SW480 (cell line): ENCODE results near the gene MTHFD1L.

ENCODE experiments used
- DNase-seq: peaks from one replicate; pipeline ENCODE4 v3.0.0-alpha.2; 2016; ENCODE audit warnings: low spot score

Gene MTHFD1L

DNA sequence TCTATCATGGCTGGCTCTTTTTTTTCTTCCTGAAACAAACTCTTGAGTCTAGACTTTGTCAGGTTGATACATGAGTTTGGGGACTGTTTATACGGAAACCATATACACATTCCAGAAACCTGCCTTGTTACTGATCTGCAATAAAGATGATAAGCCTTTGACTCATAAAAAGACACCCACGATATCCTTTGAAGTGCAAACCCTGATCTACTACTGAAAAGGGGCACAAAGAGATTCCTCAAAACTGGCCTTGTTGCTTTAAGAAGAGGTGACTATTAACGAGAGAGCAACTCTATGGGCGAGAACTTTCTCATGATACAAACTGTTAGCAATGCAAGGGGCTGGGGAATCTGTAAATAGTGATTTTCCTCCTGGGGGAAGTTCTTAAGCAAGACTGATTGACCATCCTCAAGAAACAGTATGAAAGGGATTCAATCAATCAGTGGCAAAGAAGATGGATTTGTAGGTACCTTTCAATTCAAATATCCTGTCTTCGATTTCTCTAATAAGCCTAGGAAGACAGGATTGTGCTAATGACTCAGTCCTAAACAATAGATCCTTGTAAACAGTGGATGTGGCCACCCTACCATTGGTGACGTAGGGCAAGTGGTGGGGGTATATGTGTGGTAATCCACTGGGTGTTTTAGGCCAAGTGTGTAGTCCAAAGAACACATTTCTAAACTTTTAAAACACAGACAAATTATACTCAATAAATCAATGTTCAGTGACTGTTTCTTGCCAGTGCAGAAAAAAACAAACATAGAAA, 260.3 kb downstream of the MTHFD1L start:
- peak; percentile 81 for DNase-seq

DNA sequence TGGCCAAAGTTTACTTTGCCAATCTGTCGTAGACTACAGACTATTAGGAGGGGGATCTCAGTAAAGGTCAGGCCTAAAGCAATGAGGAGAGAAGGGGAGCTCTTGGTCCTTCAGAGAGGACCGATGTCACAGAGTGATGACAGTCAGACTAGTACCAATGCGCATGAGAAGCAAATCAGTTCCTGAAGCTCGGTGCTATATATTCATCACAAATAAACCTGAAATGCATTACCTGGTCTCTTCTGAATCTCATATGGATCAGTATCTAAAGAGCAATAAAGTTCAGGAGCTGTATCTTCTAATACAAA, 260.9 kb downstream of the MTHFD1L start:
- DNase-seq: peak; percentile 23

DNA sequence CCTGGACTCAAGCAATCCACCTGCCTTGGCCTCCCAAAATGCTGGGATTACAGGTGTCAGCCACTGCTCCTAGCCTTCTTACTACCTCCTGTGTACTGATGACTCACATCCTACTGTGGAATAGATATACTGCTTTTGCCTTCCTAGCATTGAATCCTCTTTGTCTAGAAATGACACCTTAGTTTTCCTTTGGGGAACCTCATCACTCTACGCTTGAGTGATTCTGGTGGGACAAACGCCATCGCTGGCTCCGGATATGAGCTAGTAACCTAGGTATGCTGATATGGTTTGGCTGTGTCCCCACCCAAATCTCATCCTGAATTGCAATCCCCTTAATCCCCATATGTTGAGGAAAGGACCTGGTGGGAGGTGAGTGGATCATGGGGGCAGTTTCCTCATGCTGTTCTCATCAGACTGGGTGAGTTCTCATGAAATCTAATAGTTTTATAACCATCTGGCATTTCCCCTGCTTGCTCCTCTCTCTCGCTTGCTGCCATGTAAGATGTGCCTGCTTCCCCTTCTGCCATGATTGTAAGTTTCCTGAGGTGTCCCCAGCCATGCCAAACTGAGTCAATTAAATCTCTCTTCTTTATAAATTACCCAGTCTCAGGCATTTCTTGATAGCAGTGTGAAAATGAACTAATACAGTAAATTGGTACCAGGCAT, 261.8 kb downstream of the MTHFD1L start:
- peak; percentile 81 for DNase-seq

DNA sequence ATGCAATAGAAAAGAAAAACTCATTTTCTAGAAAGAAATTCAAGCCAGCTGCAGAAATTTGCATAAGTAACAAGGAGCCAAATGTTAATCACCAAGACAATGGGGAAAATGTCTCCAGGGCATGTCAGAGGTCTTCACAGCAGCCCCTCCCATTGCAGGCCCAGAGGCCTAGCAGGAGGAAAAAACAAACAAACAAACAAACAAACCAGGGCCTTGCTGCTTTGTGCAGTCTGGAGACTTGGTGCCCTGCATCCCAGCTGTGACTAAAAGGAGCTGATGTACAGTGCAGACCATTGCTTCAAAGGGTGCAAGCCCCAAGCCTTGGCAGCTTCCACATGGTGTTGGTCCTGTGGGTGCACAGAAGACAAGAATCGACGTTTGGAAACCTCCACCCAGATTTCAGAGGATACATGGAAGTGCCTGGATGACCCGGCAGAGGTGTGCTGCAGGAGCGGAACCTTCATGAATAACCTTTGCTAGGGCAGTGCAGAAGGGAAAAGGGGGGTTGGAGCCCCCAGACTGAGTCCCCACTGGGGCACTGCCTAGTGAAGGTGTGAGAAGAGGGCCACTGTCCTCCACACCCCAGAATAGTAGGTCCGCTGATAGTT, 263.4 kb downstream of the MTHFD1L start:
- DNase-seq: no peak

DNA sequence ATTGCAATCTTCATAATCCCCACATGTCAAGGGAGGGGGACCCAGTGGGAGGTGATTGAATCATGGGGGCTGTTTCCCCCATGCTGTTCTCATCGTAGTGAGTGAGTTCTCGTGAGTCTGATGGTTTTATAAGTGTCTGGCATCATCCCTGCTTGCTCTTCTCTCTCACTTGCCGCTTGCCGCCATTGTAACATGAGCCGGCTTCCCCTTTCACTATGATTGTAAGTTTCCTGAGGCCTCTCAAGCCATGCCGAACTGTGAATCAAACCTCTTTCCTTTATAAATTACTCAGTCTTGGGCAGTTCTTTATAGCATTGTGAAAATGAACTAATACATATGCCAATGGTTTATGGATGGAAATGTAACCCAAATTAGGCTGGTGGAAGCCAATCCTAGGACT, 264.8 kb downstream of the MTHFD1L start:
- no peak for DNase-seq

DNA sequence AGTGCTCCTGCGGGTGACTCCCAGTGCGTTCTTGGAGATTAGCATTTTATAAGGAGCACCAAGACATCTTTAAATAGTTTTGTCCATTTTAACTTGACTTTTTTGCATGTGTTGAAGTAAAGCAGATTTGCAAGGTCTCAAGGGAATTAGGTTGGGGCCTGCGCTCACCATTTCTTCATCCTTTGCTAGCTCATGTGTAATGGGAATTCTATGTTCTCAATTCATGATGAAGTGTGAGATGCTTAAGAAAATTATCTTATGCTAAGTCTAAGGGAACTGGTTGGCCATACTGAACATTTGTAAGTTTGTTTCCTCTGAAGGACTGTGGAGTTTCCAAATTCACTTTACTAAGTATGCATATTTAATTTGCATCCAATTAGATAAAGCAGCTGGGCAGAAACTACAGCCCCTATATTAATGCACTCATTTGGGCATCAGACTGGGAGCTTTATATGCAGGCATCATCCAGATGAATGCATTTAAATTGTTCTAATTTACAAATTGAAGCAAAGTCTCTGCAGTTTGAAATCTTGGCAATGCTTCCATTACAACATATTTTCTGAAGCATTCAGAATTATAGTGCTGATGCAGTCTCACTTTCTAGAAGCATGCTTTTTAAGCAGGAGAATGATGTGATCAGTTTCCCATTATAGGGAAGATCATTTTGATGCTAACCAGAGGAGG, 266.0 kb downstream of the MTHFD1L start:
- no peak for DNase-seq

DNA sequence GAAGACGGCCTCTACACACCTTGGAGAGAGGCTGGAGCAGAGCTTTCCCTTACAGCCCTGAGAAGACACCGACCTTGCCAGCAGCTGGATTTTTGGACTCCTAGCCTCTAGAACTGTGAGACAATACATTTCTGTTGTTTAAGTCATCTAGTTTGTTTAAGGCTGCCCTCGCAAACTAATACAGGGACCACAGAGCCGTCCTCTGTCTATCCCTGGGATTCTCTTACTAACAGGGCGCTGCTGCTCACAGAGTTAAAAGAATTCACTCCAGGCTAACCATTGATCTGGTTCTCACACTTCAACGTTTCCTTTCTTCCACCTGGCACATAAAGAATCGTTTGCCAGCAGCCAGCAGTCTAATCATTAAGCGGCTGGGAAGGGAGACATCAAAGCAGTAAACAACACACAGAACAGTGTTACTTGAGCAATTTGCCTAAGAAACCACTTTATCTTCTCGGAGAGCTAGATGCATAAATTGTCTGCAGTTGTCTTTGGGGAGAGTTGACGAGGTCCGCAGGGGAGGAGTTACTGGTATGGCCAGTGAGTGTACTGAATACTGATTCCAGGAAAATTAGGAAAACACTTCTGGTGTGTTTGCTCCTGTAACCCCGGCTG, 270.7 kb downstream of the MTHFD1L start:
- peak; percentile 36 for DNase-seq

DNA sequence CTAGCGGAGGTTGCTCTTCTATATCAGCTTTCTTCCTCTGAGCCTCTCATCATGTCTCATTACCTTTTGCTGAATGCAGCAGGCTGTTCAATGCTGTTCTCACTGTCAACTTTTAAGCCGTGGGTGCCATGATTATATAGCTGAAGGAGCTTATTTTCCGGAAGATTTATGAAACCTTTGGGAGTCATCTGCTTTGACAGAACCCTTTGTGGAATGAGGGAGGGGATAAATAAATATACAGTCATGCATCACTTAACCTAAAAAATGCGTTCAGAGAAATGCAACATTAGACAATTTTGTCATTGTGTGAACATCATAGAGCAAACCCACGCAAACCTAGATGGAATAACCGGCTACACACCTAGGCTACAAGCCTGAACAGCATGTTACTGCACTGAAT, 272.0 kb downstream of the MTHFD1L start:
- peak; percentile 46 for DNase-seq

DNA sequence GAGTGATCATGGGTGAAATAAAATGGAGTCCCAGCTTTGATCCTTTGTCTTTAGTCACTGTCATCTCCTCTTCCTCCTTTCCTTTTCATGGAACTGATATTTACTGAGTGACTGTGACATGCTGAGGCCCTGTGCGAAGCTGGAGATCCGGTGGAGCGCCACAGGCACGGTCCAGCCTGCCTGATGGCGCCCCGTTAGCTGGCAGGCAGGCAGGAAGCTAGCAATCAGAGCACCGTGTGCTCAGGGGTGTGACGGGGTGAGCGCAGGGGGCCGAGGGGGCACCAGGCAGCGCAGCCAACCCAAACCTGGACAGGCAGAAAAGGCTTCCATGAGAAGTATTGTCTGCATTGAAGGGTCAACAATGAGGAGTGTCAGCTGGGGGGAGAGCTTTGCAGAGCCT, 274.0 kb downstream of the MTHFD1L start:
- no peak for DNase-seq

DNA sequence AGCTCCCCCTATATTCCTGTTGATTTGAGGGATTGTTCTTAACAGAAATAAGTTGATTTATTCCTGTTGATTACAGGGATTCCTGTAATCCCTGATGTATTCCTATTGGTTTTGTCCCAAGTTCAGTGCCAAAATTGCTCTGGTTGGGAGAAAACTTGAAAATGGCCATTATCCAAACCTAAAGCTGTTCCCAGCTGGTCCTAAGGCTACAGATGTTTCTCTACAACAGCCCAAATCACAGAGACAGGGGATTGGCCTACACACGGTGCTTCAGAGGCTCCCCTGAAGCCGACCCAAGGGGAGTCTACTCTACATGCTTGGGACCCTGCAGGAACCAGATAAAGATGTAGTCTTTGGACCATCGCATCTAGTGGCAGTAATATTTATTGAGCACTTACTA, 275.3 kb downstream of the MTHFD1L start:
- DNase-seq: no peak

DNA sequence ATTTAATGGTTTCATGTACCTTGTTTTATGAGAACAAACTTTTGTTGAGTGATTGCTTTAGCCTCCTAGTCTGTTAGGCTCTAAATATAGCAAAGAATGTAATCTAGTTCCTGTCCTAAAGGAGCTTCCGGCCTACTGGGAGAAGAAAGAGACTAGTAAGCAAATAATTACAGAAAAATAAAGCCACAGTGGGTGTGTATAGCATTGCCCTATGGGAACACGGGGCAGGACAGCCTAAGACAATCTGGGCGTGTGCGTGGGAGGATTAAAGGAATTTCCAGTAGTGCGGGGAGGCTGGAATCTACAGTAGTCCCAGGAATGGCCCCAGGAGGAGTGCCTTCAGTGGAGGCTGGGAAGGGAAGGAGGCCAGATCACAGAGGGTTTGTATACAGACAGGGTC, 276.2 kb downstream of the MTHFD1L start:
- peak; percentile 87 for DNase-seq

DNA sequence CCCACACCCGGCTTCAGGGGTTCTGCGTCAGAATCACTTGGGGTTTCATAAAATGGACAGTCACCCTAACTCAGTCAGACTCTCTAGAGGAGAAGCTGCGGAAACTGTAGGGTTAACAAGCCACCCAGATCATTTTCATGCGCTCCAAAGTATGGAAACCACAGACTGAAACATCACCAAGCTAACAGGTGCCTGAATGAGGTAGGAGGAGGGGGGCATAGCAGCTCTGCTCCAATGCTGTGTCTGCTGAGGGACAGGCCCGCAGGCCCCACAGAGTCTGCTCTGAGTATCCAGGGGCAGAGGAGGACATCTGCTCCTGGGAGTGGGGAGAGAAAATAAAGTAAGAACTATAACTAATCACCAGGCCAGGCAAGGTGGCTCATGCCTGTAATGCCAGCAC, 277.2 kb downstream of the MTHFD1L start:
- no peak for DNase-seq

DNA sequence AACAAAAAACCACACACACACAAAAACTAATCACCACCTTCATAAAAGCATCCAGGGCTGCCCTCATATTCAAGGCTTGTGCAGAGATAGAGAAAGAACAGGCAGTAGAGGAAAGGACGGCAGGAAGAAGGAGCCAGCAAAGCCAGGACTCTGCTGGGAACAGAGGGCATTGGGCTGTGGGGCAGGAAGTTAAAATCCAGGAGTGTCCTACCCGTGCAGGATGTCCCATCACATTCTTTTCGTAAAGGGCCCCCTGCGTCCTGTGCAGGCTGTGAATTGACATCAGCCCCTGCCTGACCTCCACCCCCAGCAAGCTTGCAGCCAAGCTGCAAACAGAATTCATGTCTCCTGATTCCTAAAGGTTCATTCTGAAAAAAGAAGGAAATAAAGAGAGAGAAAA, 277.8 kb downstream of the MTHFD1L start:
- no peak for DNase-seq

DNA sequence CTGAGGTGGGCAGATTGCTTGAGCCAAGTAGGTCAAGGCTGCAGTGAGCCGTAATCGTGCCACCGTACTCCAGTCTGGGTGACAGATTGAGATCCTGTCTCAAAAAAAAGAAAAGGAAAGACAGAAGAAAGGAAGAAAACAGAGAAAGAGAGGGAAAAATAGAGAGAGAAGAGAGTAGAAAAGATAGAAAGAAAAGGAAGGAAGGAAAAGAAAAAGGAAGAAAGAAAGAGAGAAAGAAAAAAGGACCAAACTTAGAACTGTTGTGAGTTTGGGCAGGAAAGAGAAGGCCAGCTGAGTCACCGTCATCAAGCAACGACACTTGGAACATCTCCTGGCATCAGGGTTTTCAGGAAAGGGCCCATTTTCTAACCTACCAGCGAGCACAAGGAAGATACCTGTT, 278.3 kb downstream of the MTHFD1L start:
- no peak for DNase-seq

DNA sequence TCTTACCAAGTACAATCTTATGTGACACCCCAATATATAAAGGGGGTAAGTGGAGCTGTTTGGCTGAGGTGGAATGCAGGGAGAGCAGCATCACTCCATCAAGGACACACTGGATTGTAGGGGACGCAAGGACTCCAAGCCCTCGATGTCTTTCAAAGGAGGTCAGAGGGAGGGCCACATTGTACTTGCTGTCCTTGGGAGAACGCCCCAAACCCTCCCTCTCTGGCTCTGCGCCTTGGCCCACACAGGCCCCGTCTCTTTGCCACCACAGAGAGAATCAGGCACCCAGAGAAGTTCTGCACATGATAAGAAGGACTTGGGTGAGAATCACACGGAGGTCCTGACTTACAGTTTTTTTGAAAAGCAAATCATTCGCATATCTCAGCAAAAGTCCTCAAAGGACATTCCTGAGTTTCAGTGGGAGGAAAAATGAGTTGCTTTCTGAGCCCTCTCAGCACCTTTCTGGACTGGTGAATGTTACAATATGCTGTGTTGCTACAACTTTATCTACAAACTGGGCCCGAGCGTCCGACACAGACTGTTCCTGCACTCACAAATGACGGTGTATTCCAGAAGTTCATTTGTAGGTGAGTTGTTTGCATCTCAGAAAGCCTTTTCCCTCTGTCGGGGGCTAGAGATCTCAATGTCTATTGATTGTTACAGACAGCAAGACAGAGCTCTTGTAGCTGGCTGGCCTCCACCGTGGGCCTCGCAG, 281.8 kb downstream of the MTHFD1L start:
- DNase-seq: no peak

DNA sequence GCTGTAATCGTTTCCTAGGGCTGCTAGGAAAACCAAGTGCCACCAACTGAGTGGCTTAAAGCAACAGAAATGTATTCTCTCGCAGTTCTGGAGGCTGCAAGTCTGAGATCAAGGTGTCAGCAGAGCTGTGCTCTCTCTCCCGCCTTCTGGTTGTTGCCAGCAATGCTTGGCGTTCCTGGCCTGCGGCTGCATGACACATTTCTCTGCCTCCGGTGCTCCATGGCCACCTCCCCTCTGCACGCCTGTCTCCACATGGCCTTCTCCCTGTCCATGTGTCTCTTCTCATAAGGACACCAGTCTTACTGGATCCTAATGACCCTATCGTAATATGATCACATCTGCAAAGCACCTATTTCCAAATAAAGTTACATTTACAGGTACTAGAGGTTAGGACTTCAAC, 282.6 kb downstream of the MTHFD1L start:
- DNase-seq: no peak

DNA sequence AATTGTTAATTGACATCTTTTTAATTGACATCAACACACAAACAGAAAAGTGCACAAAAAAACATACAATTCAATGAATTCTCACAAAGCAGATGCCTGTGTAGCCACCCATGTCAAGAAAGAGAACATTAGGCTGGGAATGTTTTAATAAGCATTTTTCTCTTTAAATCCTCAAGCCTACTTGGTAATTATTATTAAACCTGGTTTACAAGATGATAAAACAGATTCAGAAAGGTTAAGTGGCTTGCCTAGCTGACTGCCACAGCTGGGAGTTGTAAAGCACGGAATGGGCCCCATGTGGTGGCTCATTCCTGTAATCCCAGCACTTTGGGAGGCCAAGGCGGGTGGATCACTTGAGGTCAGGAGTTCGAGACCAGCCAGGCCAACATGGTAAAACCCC, 284.3 kb downstream of the MTHFD1L start:
- no peak for DNase-seq
